Measurements from ENCODE around the gene MKKS.

The MKKS gene

GRCh38 chr20:10367693-10367942 lies 66.4 kb downstream of the MKKS start:
- DNase-seq = no peak

DNA sequence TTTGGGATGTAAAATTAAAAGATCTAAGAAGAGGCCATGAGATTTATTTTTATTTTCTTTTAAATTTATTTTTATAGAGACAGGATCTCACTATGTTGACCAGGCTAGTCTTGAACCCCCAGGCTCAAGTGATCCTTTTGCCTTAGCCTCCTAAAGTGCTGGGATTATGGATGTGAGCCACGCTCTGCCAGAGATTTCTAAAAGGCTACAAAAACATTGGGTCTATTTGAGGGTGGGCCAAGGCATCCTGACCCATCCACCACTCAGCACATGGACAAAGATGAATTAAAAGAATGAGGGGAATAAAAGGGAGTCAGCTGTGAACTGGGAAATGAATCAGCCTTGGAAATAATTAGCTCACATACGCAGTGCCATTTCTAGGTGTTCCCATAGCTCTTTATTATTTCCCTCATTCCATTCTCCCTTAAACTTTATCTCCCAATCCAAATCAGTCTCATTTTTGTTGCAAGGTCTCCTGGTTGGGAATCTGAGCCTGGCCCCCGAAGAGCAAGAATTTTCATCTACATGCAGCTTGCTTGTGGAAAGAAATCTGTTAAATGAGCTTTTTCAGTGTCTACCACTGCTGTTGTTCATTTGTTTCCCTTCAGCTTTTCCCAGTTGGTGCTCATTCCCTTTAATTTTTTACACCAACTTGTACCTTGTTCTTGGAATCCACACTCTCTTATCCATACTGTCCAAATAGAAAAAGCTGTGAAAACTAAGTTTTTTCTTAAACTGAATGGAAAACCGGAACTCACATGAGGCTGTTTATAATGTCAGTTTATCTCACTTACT lies 66.9 kb downstream of the MKKS start:
- DNase-seq = no peak

- DNase-seq = no peak
Measured at GRCh38 chr20:10362674-10363073, 71.3 kb downstream of the MKKS start.

DNA sequence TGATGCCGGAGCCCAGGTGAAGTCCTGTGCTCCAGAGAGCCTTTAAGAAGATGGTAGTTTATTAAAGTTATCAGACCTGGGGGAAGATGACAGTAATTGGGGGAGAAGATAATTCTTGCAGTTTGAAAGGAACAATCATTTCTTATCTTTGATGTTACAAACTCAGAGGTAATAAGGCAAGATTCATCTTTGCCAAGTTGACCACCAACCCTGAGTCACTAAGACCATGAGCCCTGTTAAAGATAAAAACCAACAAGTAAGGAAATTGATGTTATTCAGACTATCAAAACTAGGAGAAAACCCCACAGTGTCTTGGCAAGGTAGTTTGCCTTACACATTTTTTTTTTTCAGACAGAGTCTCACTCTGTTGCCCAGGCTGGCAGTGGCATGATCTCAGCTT lies 73.1 kb downstream of the MKKS start:
- peak; percentile 9 for DNase-seq

- DNase-seq = no peak
Measured at GRCh38 chr20:10359621-10360040, 74.4 kb downstream of the MKKS start.

DNA sequence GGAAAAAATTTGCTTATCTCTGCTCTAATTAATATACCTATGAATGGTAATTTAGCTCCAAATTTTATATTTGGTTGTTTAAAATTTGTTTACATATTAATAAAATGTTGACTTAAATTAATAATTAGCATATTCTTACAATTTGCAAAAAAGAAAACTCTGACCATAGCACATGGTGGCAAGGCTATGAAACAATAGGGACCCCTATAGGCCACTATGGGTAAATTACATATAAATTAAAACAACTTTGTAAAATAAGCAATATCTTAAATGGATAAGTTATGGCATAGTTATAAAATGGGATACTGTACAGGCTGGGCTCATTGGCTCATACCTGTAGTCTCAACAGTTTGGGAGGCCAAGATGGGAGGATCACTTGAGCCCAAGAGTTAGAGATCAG lies 76.0 kb downstream of the MKKS start:
- peak; percentile 14 for DNase-seq

DNA sequence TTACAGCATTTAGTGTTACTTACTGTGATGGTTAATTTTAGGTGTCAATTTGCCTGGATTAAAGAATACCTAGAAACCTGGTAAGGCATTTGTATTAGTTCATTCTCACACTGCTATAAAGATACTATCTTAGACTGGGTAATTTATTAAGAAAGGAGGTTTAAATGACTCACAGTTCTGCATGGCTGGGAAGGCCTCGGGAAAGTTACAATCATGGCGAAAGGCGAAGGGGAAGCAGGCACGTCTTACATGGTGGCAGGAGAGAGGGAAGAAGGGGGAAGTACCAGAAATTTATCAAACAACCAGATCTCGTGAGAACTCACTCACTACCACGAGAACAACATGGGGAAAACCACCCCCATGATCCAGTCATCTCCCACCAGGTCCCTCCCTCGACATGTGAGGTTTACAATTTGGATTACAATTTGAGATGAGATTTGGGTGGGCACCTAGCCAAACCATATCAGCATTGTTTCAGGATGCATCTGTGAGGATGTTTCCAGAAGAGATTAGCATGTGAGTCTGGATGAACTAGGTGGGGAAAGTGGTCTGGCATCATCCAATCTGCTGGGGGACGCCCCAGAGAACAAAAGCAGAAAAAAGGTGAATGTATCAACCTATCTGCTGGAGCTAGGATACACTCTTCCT lies 76.8 kb downstream of the MKKS start:
- peak; percentile 24 for DNase-seq

GRCh38 chr20:10356628-10357027 lies 77.4 kb downstream of the MKKS start:
- no peak for DNase-seq

DNA sequence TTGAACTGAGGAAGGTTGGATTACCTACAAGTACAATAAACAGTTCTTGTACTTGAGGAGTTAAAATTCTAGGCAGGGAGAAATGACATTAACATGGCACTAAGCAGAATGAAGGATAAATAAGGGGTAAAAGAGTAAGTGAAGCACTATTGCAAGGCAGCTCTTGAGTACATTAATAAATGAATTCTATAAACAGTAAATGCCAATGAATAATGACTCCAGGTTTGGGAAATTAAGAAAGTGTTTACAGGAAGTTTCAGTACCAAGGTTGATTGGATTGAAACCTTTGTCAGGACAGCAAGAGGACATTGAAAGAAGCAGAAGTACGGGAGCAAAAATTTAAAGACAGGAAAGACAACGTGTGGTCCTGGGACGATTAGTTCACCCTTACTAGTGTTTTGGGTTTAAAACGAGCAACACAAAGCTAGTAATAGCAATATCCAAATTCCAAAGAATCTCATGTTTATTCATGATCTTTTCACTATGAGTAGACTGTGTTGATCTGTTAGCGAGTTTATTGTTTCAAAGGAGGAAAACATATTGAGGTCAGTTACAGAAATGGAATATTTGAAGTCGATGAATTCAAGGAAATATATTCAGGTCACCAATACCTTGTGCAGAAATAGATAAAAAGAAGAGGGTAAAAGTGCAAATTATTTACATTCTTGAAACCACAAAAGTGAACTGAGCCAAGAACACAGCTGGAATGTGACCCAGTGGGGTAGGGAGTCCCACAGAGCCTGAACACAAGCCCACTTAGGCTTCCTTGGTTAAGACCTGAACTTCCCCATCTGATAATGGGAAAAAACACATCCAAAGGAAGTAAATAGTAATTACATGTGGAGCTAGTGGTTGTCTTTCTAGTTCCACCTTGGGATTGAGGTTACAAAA lies 80.8 kb downstream of the MKKS start:
- no peak for DNase-seq

Measured in hematopoietic multipotent progenitor cell treated with erythropoietin and hydrocortisone succinate and interleukin-3 and kit ligand, for 4 days (in vitro differentiated cells).